T-helper 22 cell (primary cell): ENCODE measurements around the gene ATP6V1D.
"Not testable (repeated sequence)": the region's sequence is repeated elsewhere in the genome, so short reads cannot be mapped to it uniquely, and the experiment has no call there.

Experiments used
- DNase-seq: peaks from one replicate; pipeline ENCODE4 v3.0.0-alpha.2; 2020; ENCODE audit warnings: low read depth

The ATP6V1D gene

GRCh38 chr14:67370830-67371229 lies 11.2 kb upstream of the ATP6V1D start:
- no peak for DNase-seq

- no peak for DNase-seq
Observed at GRCh38 chr14:67365476-67365875, 5.9 kb upstream of the ATP6V1D start.

GRCh38 chr14:67360470-67361206 lies 1.0 kb upstream of the ATP6V1D start:
- DNase-seq: no peak

- DNase-seq: no peak
Observed at GRCh38 chr14:67358924-67359774, 455 bp downstream of the ATP6V1D start.

- DNase-seq: no peak
Observed at GRCh38 chr14:67357969-67358354, 1.6 kb downstream of the ATP6V1D start.

GRCh38 chr14:67357186-67357968 lies 2.2 kb downstream of the ATP6V1D start:
- no peak for DNase-seq

GRCh38 chr14:67352055-67352454 lies 7.5 kb downstream of the ATP6V1D start:
- DNase-seq: no peak

GRCh38 chr14:67345583-67345982 lies 14.0 kb downstream of the ATP6V1D start:
- DNase-seq: no peak

- DNase-seq: no peak
Observed at GRCh38 chr14:67343601-67344230, 15.9 kb downstream of the ATP6V1D start.

GRCh38 chr14:67341231-67341630 lies 18.4 kb downstream of the ATP6V1D start:
- DNase-seq: not testable (repeated sequence)

- no peak for DNase-seq
Observed at GRCh38 chr14:67335781-67336180, 23.8 kb downstream of the ATP6V1D start.

- no peak for DNase-seq
Observed at GRCh38 chr14:67332468-67332867, 27.1 kb downstream of the ATP6V1D start.

- DNase-seq: no peak
Observed at GRCh38 chr14:67331368-67332125, 28.1 kb downstream of the ATP6V1D start.

GRCh38 chr14:67329666-67330065 lies 29.9 kb downstream of the ATP6V1D start:
- not testable (repeated sequence) for DNase-seq

GRCh38 chr14:67319142-67319541 lies 40.5 kb downstream of the ATP6V1D start:
- no peak for DNase-seq

- no peak for DNase-seq
Observed at GRCh38 chr14:67317822-67318221, 41.8 kb downstream of the ATP6V1D start.

GRCh38 chr14:67313153-67313552 lies 46.5 kb downstream of the ATP6V1D start:
- no peak for DNase-seq

- no peak for DNase-seq
Observed at GRCh38 chr14:67311868-67312267, 47.7 kb downstream of the ATP6V1D start.
